Mesenchymal stem cell (in vitro differentiated cells and primary cell): ENCODE measurements around the gene RASAL2.
"Not testable (repeated sequence)": the region's sequence is repeated elsewhere in the genome, so short reads cannot be mapped to it uniquely, and the experiment has no call there.

Source experiments
- DNase-seq: peaks from one replicate; pipeline ENCODE4 v3.0.0-alpha.2; 2013
- H2AFZ ChIP-seq: one replicate; pipeline ENCODE4 v1.6.1; 2013; ENCODE audit warnings: low read depth, mild to moderate bottlenecking, control low read depth, inconsistent platforms, low read length, moderate library complexity
- H2AK5ac ChIP-seq: 2 replicates; pipeline ENCODE4 v1.6.1; 2013; ENCODE audit warnings: low read length, moderate library complexity, mild to moderate bottlenecking, inconsistent platforms; ENCODE audit not compliant: severe bottlenecking
- H2BK120ac ChIP-seq: one replicate; pipeline ENCODE4 v1.6.1; 2013; ENCODE audit warnings: low read depth, mild to moderate bottlenecking, inconsistent platforms, low read length, moderate library complexity
- H2BK12ac ChIP-seq, 2 experiments: one replicate each; pipeline ENCODE4 v1.6.1; 2013; ENCODE audit warnings: inconsistent platforms in 2 of 2, low read length in 2 of 2, mild to moderate bottlenecking in 2 of 2, moderate library complexity in 2 of 2, control low read depth in 1 of 2
- H2BK15ac ChIP-seq: one replicate; pipeline ENCODE4 v1.6.1; 2013; ENCODE audit warnings: mild to moderate bottlenecking, low read depth, inconsistent platforms; ENCODE audit not compliant: poor library complexity, severe bottlenecking
- H2BK5ac ChIP-seq: 2 replicates; pipeline ENCODE4 v1.6.1; 2013; ENCODE audit warnings: low read depth, mild to moderate bottlenecking, low read length, control low read depth, inconsistent platforms; ENCODE audit not compliant: poor library complexity, severe bottlenecking
- H3K14ac ChIP-seq, 2 experiments: one replicate each; pipeline ENCODE4 v1.6.1; 2013; ENCODE audit warnings: inconsistent platforms in 2 of 2, low read length in 2 of 2, control low read depth in 1 of 2, mild to moderate bottlenecking in 1 of 2, moderate library complexity in 1 of 2
- H3K18ac ChIP-seq, 2 experiments: one replicate each; pipeline ENCODE4 v1.6.1; 2013; ENCODE audit warnings: inconsistent platforms in 2 of 2, low read length in 2 of 2, control low read depth in 1 of 2, low read depth in 1 of 2, mild to moderate bottlenecking in 1 of 2
- H3K23ac ChIP-seq, 2 experiments: one replicate each; pipeline ENCODE4 v1.6.1; 2013; ENCODE audit warnings: inconsistent platforms in 2 of 2, low read length in 2 of 2, mild to moderate bottlenecking in 2 of 2, moderate library complexity in 2 of 2, control low read depth in 1 of 2
- H3K27ac ChIP-seq: 2 replicates; pipeline ENCODE4 v1.5.1; 2013; ENCODE audit warnings: mild to moderate bottlenecking, moderate library complexity, low read length, control low read depth, inconsistent platforms; ENCODE audit not compliant: poor library complexity, severe bottlenecking
- H3K27me3 ChIP-seq, 2 experiments: 2 replicates each; pipeline versions ENCODE4 v1.6.1 to v1.7.0; 2013; ENCODE audit warnings: low read length in 2 of 2, mild to moderate bottlenecking in 2 of 2, moderate library complexity in 2 of 2, control low read depth in 1 of 2, inconsistent platforms in 1 of 2; ENCODE audit not compliant: control insufficient read depth in 1 of 2, insufficient read depth in 1 of 2
- H3K36me3 ChIP-seq, 2 experiments: 2 replicates each; pipeline versions ENCODE4 v1.6.1 to v1.7.0; 2013; ENCODE audit warnings: low read length in 2 of 2, control low read depth in 1 of 2, inconsistent platforms in 1 of 2, low read depth in 1 of 2, mild to moderate bottlenecking in 1 of 2; ENCODE audit not compliant: insufficient read depth in 2 of 2, control insufficient read depth in 1 of 2
- H3K4ac ChIP-seq, 2 experiments: one replicate each; pipeline ENCODE4 v1.6.1; 2013; ENCODE audit warnings: inconsistent platforms in 2 of 2, low read length in 2 of 2, mild to moderate bottlenecking in 2 of 2, moderate library complexity in 2 of 2, control low read depth in 1 of 2, low read depth in 1 of 2
- H3K4me1 ChIP-seq: 2 replicates; pipeline ENCODE4 v1.6.1; 2013; ENCODE audit warnings: low read depth, low read length, control low read depth; ENCODE audit not compliant: control insufficient read depth, insufficient read depth
- H3K4me2 ChIP-seq: 2 replicates; pipeline ENCODE4 v1.6.1; 2013; ENCODE audit warnings: low read length, mild to moderate bottlenecking, inconsistent platforms; ENCODE audit not compliant: poor library complexity, severe bottlenecking
- H3K4me3 ChIP-seq, 2 experiments: 2 replicates each; pipeline versions ENCODE4 v1.5.1 to v1.7.0; 2013; ENCODE audit warnings: low read length in 2 of 2, mild to moderate bottlenecking in 2 of 2, control low read depth in 1 of 2, low read depth in 1 of 2; ENCODE audit not compliant: insufficient read depth in 1 of 2
- H3K79me1 ChIP-seq: replicated peaks from 2 replicates; pipeline ENCODE4 v1.6.1; 2013; ENCODE audit warnings: mild to moderate bottlenecking, control low read depth, low read length, inconsistent platforms; ENCODE audit not compliant: poor library complexity, severe bottlenecking
- H3K9ac ChIP-seq: 2 replicates; pipeline ENCODE4 v1.7.0; 2013; ENCODE audit warnings: mild to moderate bottlenecking, low read length, moderate library complexity
- H3K9me3 ChIP-seq: 2 replicates; pipeline ENCODE4 v1.7.0; 2013; ENCODE audit warnings: mild to moderate bottlenecking, low read length; ENCODE audit not compliant: control insufficient read depth
- H4K8ac ChIP-seq: one replicate; pipeline ENCODE4 v1.6.1; 2013; ENCODE audit warnings: inconsistent platforms, mild to moderate bottlenecking, low read length, moderate library complexity
- H4K91ac ChIP-seq: one replicate; pipeline ENCODE4 v1.6.1; 2013; ENCODE audit warnings: mild to moderate bottlenecking, low read length, inconsistent platforms
- WGBS: methylation state at CpG from one replicate; pipeline ENCODE4 v1.1.7; 2013; ENCODE audit warnings: mixed read lengths; 5-methylcytosine and 5-hydroxymethylcytosine counted together

The RASAL2 gene

DNA sequence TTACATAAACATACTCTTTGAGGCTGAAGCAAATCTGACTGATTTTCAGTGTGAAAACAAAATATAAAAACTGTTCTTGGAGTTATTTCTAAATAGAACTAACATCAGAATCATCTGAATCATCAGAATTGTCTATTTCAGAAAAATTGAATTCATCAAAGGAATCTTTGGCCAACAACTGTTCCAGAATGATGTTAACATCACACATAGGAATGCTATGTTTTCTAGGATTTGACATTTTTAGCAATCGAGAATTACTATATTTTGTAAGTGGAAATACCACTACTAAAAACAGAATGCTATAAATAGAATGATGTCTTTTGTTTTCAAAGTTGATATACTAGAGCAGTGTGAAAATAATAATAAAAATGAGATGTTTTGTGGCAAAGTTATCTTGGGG lies 258.0 kb downstream of the RASAL2 start:
- H3K14ac ChIP-seq, H2BK15ac ChIP-seq, H4K91ac ChIP-seq, H2AFZ ChIP-seq, H2BK120ac ChIP-seq, H3K9ac ChIP-seq, H3K4me2 ChIP-seq, H3K9me3 ChIP-seq, H3K4me1 ChIP-seq, DNase-seq, H3K23ac ChIP-seq, H3K27ac ChIP-seq, H2BK12ac ChIP-seq, H2AK5ac ChIP-seq, H3K4me3 ChIP-seq, H3K36me3 ChIP-seq, H3K27me3 ChIP-seq, H4K8ac ChIP-seq, H3K18ac ChIP-seq, H3K4ac ChIP-seq, H2BK5ac ChIP-seq: not testable (repeated sequence)
- no CpG with 5 or more reads among the region's 1 CpG for WGBS
- peaks cover 24% of the 10 kb centered on the region for H3K79me1 ChIP-seq

DNA sequence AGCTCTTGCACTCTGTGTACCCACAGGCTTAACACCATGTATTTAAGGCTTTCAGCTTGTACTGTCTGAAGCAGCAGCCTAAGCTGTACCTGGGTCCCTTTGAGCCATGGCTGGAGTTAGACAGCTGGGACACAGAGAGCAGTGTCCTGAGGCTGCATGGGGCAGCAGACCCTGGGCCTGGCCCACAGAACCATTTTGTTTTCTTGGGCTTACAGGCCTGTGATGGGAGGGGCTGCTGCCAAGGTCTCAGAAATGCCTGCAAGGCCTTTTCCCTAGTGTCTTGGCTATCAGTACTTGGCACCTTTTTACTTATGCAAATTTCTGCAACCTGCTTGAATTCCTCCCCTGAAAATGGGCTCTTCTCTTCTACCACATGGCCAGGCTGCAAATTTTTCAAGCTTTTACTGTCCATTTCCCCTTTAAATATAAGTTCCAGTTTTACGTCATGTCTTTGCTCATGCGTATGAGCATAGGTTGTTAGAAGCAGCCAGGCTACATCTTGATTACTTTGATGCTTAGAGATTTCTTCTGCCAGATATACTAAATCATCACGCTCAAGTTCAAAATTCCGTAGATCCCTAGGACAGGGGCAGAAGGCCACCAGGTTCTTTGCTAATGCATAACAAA lies 259.0 kb downstream of the RASAL2 start:
- 94% methylated on average over 4 of the region's 4 CpGs for WGBS
- no peaks in the 10 kb centered on the region for H3K27me3 ChIP-seq
- no peak overlapping the region for H3K4ac ChIP-seq
- no peak overlapping the region for H4K8ac ChIP-seq
- no peak overlapping the region for H3K27ac ChIP-seq
- H2BK5ac ChIP-seq: no peak overlapping the region
- no peak overlapping the region for H2BK12ac ChIP-seq
- H3K18ac ChIP-seq: no peak overlapping the region
- H3K14ac ChIP-seq: no peak overlapping the region
- no peaks in the 10 kb centered on the region for H3K4me1 ChIP-seq
- no peak overlapping the region for H2AFZ ChIP-seq
- H2BK15ac ChIP-seq: no peak overlapping the region
- no peak for DNase-seq
- H3K4me3 ChIP-seq: no peak overlapping the region
- no peak overlapping the region for H3K4me2 ChIP-seq
- peaks cover 0 to 3% of the 10 kb centered on the region in 2 experiments for H3K36me3 ChIP-seq
- no peak overlapping the region for H3K9ac ChIP-seq
- no peak overlapping the region for H3K23ac ChIP-seq
- H3K9me3 ChIP-seq: no peaks in the 10 kb centered on the region
- H2BK120ac ChIP-seq: no peak overlapping the region
- peaks cover 25% of the 10 kb centered on the region for H3K79me1 ChIP-seq
- H4K91ac ChIP-seq: no peak overlapping the region
- no peak overlapping the region for H2AK5ac ChIP-seq

DNA sequence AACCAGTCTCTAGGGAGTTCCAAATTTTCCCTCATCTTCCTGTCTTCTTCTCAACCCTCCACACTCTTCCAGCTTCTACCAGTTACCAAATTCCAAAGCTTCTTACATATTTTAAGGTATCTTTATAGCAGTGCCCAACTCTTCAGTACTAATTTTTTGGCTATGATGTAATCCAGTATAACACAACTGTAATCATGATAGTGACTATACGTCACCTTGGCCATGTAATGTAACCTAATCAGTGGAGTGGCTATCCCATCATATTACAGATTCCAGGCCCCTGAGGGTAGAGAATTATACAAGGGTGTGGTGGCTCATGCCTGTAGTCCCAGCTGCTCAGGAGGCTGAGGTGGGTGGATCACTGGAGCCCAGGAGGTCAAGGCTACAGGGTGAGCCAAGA lies 259.6 kb downstream of the RASAL2 start:
- no peak overlapping the region for H2BK120ac ChIP-seq
- H4K91ac ChIP-seq: no peak overlapping the region
- no peak overlapping the region for H3K9ac ChIP-seq
- H4K8ac ChIP-seq: no peak overlapping the region
- no peaks in the 10 kb centered on the region for H3K9me3 ChIP-seq
- no peak overlapping the region for H3K4me2 ChIP-seq
- H2BK5ac ChIP-seq: no peak overlapping the region
- DNase-seq: no peak
- H3K27ac ChIP-seq: no peak overlapping the region
- WGBS: no CpG with 5 or more reads among the region's 1 CpG
- no peak overlapping the region for H3K4ac ChIP-seq
- H3K23ac ChIP-seq: no peak overlapping the region
- no peak overlapping the region for H2BK15ac ChIP-seq
- no peak overlapping the region for H3K14ac ChIP-seq
- no peak overlapping the region for H2AK5ac ChIP-seq
- H3K27me3 ChIP-seq: no peaks in the 10 kb centered on the region
- no peak overlapping the region for H2BK12ac ChIP-seq
- no peak overlapping the region for H3K18ac ChIP-seq
- peaks cover 22% of the 10 kb centered on the region for H3K79me1 ChIP-seq
- no peaks in the 10 kb centered on the region for H3K4me1 ChIP-seq
- H3K4me3 ChIP-seq: no peak overlapping the region
- no peak overlapping the region for H2AFZ ChIP-seq
- H3K36me3 ChIP-seq: peaks cover 0 to 3% of the 10 kb centered on the region in 2 experiments

DNA sequence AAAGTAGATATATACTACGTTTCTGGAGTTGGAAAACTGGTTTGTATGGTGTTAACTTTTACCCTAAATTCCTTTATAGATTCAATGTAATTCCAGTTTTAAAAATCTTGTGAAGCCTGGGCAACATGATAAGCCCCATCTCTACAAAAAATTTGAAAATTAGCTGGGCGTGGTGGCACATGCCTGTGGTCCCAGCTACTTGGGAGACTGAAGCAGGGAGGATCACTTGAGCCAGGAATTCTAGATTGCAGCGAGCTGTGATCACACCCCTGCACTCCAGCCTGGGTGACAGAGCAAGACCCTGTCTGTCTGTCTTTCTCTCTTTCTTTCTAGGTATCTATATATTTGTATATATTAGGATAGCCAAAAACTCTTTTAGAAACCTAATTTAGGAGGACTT lies 260.9 kb downstream of the RASAL2 start:
- Histone ChIP-seq H3K4me3 (no peak overlapping the region), H3K79me1 (peaks cover 20% of the 10 kb centered on the region), H3K9ac (no peak overlapping the region), H3K4me2 (no peak overlapping the region), H3K36me3 (peaks cover 0 to 3% of the 10 kb centered on the region in 2 experiments), H2AFZ (no peak overlapping the region), H4K91ac (no peak overlapping the region), H3K9me3 (no peaks in the 10 kb centered on the region), H3K4ac (no peak overlapping the region), H3K27ac (no peak overlapping the region), H3K23ac (no peak overlapping the region), H4K8ac (no peak overlapping the region), H2AK5ac (no peak overlapping the region), H3K14ac (no peak overlapping the region), H3K18ac (no peak overlapping the region), H3K27me3 (no peaks in the 10 kb centered on the region), H2BK5ac (no peak overlapping the region), H2BK120ac (no peak overlapping the region), H2BK15ac (no peak overlapping the region), H2BK12ac (no peak overlapping the region), H3K4me1 (no peaks in the 10 kb centered on the region)
- WGBS: 100% methylated on average over 1 of the region's 3 CpGs
- no peak for DNase-seq
